GM21723 (cell line): Measurements from ENCODE around the gene IFNL4.
"Not testable (repeated sequence)": the region's sequence is repeated elsewhere in the genome, so short reads cannot be mapped to it uniquely, and the experiment has no call there.

Source experiments
- ATAC-seq: cut with Tn5 transposase; IDR thresholded peaks from one replicate; pipeline ENCODE4 v1.9.1; 2021; ENCODE audit warnings: mild to moderate bottlenecking, moderate library complexity; ENCODE audit not compliant: unreplicated experiment

The IFNL4 gene

DNA sequence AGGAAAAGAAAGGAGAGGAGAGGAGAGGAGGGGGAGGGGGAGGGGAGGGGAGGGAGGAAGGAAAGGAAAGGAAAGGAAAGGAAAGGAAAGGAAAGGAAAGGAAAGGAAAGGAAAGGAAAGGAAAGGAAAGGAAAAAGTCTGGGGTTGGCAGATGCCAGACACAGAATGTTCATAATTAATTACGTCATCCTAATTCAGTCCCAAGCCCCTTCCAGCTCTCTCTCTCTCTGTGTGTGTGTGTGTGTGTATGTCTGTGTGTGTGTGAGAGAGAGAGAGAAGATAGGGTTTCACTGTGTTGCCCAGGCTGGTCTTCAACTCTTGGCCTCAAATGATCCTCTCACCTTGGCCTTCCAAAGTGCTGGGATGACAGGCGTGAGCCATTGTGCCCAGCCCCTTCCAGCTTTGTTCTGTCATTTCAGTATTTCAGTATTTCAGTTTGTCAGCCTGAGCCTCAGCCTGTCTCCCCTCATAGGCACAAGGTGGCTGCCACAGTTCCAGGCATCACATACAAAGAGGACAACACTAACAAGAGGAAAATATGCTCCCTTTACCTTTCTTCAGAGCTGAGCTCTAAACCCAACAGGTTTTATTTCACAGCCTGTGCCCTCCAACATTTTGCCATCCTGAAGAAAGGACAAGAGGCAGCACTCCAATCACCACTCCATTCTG lies 18.4 kb downstream of the IFNL4 start:
- no peak for ATAC-seq

DNA sequence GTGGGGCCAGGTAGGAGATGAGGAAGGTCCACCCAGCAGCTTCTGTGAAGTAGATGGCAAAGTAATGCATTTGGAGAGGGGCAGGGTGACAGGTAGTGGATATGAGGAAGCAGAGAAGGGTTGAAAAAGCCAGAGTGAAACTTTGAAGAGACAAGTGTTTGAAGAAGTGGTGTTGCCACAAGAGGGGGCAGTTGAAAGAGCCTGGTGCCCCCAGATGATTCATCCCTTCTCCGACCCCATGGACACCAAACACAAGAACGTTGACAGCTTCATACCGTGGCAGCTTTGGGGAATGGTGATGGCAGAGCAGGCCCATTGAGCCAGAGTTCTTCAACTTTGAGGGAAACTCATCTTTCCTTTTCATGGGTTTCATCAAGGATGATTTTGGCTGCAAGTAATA lies 23.7 kb downstream of the IFNL4 start:
- no peak for ATAC-seq

- ATAC-seq = no peak
These were observed 24.9 kb downstream of the IFNL4 start for GRCh38 chr19:39223703-39224279.

- ATAC-seq = not testable (repeated sequence)
These were observed 29.5 kb downstream of the IFNL4 start for GRCh38 chr19:39219108-39219507.

DNA sequence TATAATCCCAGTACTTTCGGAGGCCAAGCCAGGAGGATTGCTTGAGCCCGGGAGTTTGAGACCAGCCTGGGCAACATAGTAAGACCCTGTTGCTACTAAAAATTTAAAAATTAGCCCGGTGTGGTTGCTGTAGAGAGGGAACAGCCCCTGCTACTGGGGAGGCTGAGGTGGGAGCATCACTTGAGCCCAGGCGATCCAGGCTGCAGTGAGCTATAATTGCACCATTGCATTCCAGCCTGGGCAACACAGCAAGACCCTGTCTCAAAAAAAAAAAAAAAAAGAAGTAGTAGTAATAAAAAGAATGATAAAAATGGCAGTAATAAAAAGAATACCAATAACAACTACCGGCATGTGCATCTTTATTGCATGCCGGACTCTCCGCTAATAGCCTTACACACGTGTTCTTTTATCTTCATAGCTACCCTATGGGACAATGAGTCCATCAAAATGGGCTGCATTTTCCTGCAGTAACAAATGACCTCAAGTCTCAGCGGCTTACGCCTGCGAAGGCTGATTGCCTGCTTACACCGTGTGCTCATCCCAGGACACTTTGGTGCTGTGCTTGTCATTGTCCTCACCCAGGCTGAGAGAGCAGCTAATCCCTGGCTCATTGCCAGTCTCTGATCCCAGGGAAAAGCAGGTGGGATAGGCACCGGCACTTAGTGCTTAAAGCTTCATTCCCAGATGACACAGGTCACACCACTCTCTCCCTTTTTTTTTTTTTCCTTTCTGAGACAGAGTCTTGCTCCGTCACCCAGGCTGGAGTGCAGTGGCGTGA lies 30.2 kb downstream of the IFNL4 start:
- ATAC-seq = no peak

- no peak for ATAC-seq
These were observed 31.6 kb downstream of the IFNL4 start for GRCh38 chr19:39217094-39217493.

DNA sequence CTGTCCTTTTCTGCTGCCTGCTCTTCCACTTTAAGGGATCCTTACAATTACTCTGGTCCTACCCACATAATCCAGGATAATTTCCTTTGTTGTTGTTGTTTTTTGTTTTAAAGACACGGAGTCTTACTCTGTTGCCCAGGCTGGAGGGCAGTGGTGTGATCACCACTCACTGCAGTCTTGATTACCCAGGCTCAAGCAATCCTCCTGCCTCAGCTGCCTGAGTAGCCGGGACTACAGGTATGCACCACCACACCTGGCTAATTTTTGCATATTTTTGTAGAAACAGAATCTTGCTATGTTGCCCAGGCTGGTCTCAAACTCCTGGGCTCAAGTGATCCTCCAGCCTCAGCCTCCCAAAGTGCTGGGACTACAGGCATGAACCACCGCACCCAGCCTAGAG lies 33.3 kb downstream of the IFNL4 start:
- not testable (repeated sequence) for ATAC-seq

DNA sequence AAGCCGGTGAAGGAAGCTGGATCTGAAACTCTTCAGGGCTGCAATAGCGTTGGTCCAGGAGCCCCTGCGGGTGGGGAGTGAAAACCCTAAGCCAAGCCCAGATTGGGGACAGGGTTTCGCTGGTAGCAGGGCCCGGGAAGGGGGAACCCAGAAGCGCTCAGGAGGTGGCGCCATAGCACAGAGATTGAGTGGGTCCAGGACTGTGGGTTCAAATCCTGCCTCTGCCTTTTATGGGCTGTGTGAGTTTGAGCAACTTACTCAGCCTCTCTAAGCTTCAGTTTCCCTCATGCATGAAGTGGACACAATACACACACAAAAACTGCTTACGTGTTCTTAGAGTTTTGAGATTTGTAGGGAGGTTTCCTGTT lies 36.3 kb downstream of the IFNL4 start:
- ATAC-seq = no peak

GRCh38 chr19:39211731-39212374 lies 36.8 kb downstream of the IFNL4 start:
- no peak for ATAC-seq

- ATAC-seq = no peak
These were observed 39.5 kb downstream of the IFNL4 start for GRCh38 chr19:39209196-39209595.

DNA sequence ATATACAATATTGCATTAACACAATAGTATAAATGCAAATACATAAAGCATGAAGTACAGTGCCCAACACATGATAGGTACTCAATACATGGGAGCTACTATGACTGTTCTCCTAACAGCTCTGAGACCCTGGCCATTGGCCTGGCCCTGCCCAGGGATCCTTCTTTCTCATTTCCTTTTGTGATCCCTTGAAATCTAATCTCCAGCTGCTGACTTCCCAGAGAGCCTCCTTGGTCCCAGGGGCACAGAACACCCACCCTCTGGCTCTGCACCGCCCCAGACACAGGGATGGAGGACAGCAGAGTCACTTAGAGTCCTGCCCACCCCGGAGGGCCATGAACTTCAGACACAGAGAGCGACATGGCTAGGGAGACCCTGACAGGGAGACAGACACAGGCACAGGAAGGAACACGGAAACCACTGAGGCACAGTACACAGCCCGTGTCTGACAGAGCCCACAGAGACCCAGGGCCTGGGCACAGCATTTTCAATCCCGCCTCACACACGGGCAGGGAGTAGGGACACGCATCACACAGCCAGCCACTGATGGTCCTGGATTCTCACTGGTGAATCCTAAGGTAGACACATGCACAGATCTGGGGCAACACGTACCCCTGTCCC lies 40.4 kb downstream of the IFNL4 start:
- no peak for ATAC-seq

DNA sequence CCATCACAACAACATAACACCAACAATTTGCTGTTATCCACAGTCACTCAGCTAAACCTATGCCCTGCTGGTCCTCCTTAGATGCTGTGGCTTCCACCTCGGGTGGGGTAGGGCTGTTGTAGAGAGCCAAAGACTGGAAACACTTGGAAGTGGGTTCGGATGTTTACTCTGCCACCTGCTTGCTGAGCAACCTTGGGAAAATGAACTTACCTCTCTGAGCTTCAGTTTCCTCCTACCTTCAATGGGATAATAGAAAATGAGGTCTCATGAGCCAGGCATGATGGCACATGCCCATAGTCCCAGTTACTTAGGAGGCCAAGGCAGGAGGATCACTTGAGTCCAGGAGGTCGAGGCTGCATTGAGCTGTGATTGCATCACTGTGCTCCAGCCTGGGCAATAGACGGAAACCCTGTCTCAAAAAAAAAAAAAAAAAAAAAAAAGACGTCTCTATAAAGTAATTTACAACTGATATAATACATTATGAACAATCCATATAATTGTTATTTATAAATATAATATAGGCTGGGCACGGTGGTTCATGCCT lies 41.3 kb downstream of the IFNL4 start:
- no peak for ATAC-seq

GRCh38 chr19:39206122-39206521 lies 42.5 kb downstream of the IFNL4 start:
- no peak for ATAC-seq

DNA sequence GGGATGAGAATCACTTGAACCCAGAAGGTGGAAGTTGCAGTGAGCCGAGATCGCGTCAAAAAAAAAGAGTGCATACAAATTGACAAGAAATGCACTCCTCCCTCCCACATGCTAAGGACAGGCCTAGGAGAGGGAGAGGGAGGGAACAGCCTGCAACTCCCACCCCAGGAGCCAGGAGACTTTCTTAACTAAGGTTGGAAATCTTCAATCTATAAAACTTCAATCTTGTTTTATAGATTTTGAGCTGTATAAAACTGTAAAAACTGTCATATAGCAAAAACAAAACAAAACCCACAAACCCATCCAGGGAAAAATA lies 43.2 kb downstream of the IFNL4 start:
- no peak for ATAC-seq

- no peak for ATAC-seq
These were observed 45.0 kb downstream of the IFNL4 start, which contains the start of gene SYCN for GRCh38 chr19:39203372-39204341. SYCN (minus strand) TSS chr19:39204263; CDS start chr19:39204254, 9 bp downstream.

- ATAC-seq = no peak
These were observed 45.7 kb downstream of the IFNL4 start for GRCh38 chr19:39202998-39203355.

DNA sequence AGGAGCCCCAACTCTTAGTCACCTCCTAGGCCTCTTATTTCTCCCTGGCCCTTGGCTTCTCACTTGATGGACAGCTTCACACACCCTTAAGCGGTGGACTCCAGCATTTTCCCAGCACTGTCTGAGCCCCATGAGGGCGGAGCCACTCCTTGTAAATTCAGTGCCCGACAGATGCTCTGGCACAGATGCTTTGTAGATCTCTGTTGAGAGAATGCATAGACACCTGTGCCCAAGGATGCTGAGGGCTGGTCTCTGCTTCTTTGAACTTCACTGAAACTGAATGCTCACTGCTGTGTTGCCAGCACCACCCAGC lies 47.9 kb downstream of the IFNL4 start:
- ATAC-seq = no peak

- no peak for ATAC-seq
These were observed 48.4 kb downstream of the IFNL4 start for GRCh38 chr19:39200066-39200802.

GRCh38 chr19:39199025-39199424 lies 49.6 kb downstream of the IFNL4 start:
- ATAC-seq = no peak
